HG03025 (cell line): ENCODE data around the gene FAR2.
"Not testable (repeated sequence)": the region's sequence is repeated elsewhere in the genome, so short reads cannot be mapped to it uniquely, and the experiment has no call there.

ENCODE experiments used
- ATAC-seq: cut with Tn5 transposase; IDR thresholded peaks from one replicate; pipeline ENCODE4 v1.9.1; 2021; ENCODE audit warnings: mild to moderate bottlenecking, moderate library complexity; ENCODE audit not compliant: unreplicated experiment, low FRiP score

FAR2 gene

DNA sequence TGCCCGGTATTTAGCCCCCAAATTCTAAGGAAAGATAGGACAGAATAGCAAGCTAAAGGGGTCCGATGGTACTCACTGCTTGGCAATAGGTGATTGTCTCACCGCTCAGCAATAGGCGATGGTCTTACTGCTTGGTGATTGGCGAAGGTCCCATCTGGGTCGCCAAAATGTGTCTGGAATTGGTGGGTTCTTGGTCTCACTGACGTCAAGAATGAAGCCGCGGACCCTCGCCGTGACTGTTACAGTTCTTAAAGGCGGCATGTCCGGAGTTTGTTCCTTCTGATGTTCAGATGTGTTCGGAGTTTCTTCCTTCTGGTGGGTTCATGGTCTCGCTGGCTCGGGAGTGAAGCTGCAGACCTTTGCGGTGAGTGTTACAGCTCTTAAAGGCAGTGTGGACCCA, 236.1 kb downstream of the FAR2 start:
- ATAC-seq = not testable (repeated sequence)
